BJ (cell line): ENCODE data around the gene CR1. TPM values are rescaled to one million over a fixed set of nuclear protein-coding genes. Genes with fewer than 3 reads are reported as not detected.
"Not testable (repeated sequence)": the region's sequence is repeated elsewhere in the genome, so short reads cannot be mapped to it uniquely, and the experiment has no call there.

Source experiments
- CTCF ChIA-PET: fragments of 350-600 bp; formaldehyde crosslinking; extraction: SDS; loops from one replicate; lab custom pipeline; 2021; ENCODE audit warnings: antibody characterized with exemption, inconsistent platforms; lab: Yijun Ruan, JAX
- POLR2A ChIA-PET: fragments of 300-600 bp; sonication (Branson Sonifier 250); formaldehyde crosslinking; extraction: SDS; loops from one replicate; lab custom pipeline; 2021; ENCODE audit warnings: antibody characterized with exemption; lab: Charles Lee
- DNase-seq: peaks from one replicate; pipeline ENCODE4 v3.0.0-alpha.2; 2011; ENCODE audit warnings: low read depth
- H3K27me3 ChIP-seq: 2 replicates; pipeline ENCODE4 v1.6.0; 2011; ENCODE audit warnings: low read length; ENCODE audit not compliant: control insufficient read depth, insufficient read depth
- H3K36me3 ChIP-seq: 2 replicates; pipeline ENCODE4 v1.5.1; 2011; ENCODE audit warnings: low read length; ENCODE audit not compliant: control insufficient read depth, insufficient read depth
- H3K4me3 ChIP-seq: 2 replicates; pipeline ENCODE4 v1.5.1; 2011; ENCODE audit warnings: low read depth, mild to moderate bottlenecking, control low read depth, low read length
- CTCF ChIP-seq: IDR thresholded peaks from 2 replicates; pipeline ENCODE4 v1.5.1; 2011; ENCODE audit warnings: low read depth, mild to moderate bottlenecking, control low read depth, inconsistent platforms, low read length, moderate library complexity; ENCODE audit not compliant: insufficient read depth
- polyA plus RNA-seq: library from polyadenylated mRNA; depleted of rRNA; stranded (reverse); fragments of >200 nt; gene quantifications from 2 replicates; pipeline ENCODE4 v1.2.3, GENCODE V29; 2011

Gene CR1
- polyA plus RNA-seq, 1 experiment = not detected

GRCh38 chr1:207670997-207671396 is 175.0 kb downstream of the CR1 start:
- POLR2A ChIA-PET = no interaction called here
- no peaks in the 10 kb centered on the region for H3K36me3 ChIP-seq
- H3K4me3 ChIP-seq = no peak overlapping the region
- DNase-seq = no peak
- CTCF ChIA-PET = no interaction called here
- TF ChIP-seq CTCF = no peak
- peaks cover 13% of the 10 kb centered on the region for H3K27me3 ChIP-seq

- ChIA-PET POLR2A (no interaction called here), CTCF (interaction anchor here (0.5 to 2.5 kb wide), 7 partner anchors 20 to 95 kb away, joined by 3 to 7 read pairs (median 3); no protein-coding TSS in a partner anchor)
- TF ChIP-seq CTCF = peak; percentile 35; the same call in 1 of the 2 replicates
- Histone ChIP-seq H3K27me3 (peaks cover 13% of the 10 kb centered on the region), H3K36me3 (no peaks in the 10 kb centered on the region), H3K4me3 (no peak overlapping the region)
- DNase-seq = no peak
Observed at GRCh38 chr1:207672522-207673130, 176.7 kb downstream of the CR1 start.

GRCh38 chr1:207673399-207673798 is 177.4 kb downstream of the CR1 start:
- ChIA-PET CTCF (interaction anchor here (1.2 to 2.5 kb wide), 4 partner anchors 20 to 29 kb away, joined by 3 to 7 read pairs (median 4); no protein-coding TSS in a partner anchor), POLR2A (no interaction called here)
- H3K36me3 ChIP-seq = no peaks in the 10 kb centered on the region
- H3K27me3 ChIP-seq = peaks cover 12% of the 10 kb centered on the region
- TF ChIP-seq CTCF = no peak
- DNase-seq = no peak
- no peak overlapping the region for H3K4me3 ChIP-seq

GRCh38 chr1:207676153-207676552 is 180.2 kb downstream of the CR1 start:
- POLR2A ChIA-PET = no interaction called here
- Histone ChIP-seq H3K4me3 (no peak overlapping the region), H3K27me3 (no peaks in the 10 kb centered on the region; the same call in 1 of the 2 replicates), H3K36me3 (no peaks in the 10 kb centered on the region)
- CTCF ChIA-PET = interaction anchor here (0.6 to 0.9 kb wide), 3 partner anchors 16 to 592 kb away, joined by 3 read pairs; no protein-coding TSS in a partner anchor
- no peak for DNase-seq
- TF ChIP-seq CTCF = no peak

GRCh38 chr1:207680590-207681388 is 184.8 kb downstream of the CR1 start:
- POLR2A ChIA-PET, H3K36me3 ChIP-seq, CTCF ChIA-PET, H3K4me3 ChIP-seq, DNase-seq, H3K27me3 ChIP-seq: not testable (repeated sequence)

- H3K27me3 ChIP-seq, DNase-seq, H3K4me3 ChIP-seq, POLR2A ChIA-PET, H3K36me3 ChIP-seq: not testable (repeated sequence)
- CTCF ChIA-PET = interaction anchor here (1.2 kb wide), 1 partner anchor 16 kb away, joined by 5 read pairs; no protein-coding TSS in a partner anchor
Observed at GRCh38 chr1:207682872-207683434, 187.0 kb downstream of the CR1 start.

- H3K27me3 ChIP-seq, H3K4me3 ChIP-seq, CTCF ChIA-PET, H3K36me3 ChIP-seq, POLR2A ChIA-PET, DNase-seq: not testable (repeated sequence)
Observed at GRCh38 chr1:207690551-207690950, 194.6 kb downstream of the CR1 start.
